ENCODE results near the gene CPE.

CPE gene

DNA sequence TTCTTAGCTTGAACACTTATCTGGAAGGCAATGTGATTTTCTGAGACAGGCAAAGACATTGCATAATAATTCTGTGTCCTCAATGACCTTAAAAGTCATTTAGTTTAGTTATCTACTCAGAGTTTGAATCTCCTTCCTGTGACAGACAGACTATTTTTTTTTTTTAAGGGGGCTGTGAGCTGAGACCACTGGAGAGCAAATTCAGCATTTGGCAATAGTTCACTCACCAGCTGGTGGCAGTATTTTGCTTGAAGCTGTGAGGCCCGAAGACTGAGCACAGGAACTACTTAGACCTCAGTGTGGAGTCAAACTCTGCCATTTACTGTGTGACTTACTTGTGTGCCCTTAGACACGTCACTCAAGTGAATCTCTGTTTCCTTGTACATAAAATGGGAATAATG lies 22.9 kb upstream of the CPE start:
- no peaks in the 10 kb centered on the region for H3K9me2 ChIP-seq (replicated peaks; ENCODE audit: control insufficient read depth, low read length)
- H3K4me3 ChIP-seq (ENCODE audit: low read length), result no peak overlapping the region
- peaks cover 5% of the 10 kb centered on the region for H3K27me3 ChIP-seq (ENCODE audit: control insufficient read depth, low read length)
- no peak overlapping the region for H3K27ac ChIP-seq (ENCODE audit: low read depth, low read length)
- no peaks in the 10 kb centered on the region for H3K36me3 ChIP-seq (ENCODE audit: control insufficient read depth, low read length)
- H3K4me1 ChIP-seq (ENCODE audit: control insufficient read depth, low read length), result no peaks in the 10 kb centered on the region
- no peak overlapping the region for H3K4me2 ChIP-seq (ENCODE audit: low read length)
- no peaks in the 10 kb centered on the region for H3K79me2 ChIP-seq (ENCODE audit: control insufficient read depth, low read length)
- no peaks in the 10 kb centered on the region for H4K20me1 ChIP-seq (ENCODE audit: control insufficient read depth, insufficient read depth, low read depth, low read length)
- TF ChIP-seq EZH2phosphoT487 (IDR thresholded peaks at IDR 0.05; ENCODE audit: borderline replicate concordance, low read length) (no peak), CTCF (IDR thresholded peaks at IDR 0.05; ENCODE audit: low read depth, low read length, poor library complexity, severe bottlenecking) (peak; percentile 74)
- no peaks in the 10 kb centered on the region for H3K9me3 ChIP-seq (ENCODE audit: control insufficient read depth, insufficient read depth, low read length)
- H3F3A ChIP-seq (ENCODE audit: control insufficient read depth, insufficient read depth), result no peaks in the 10 kb centered on the region

GRCh38 chr4:165359506-165359905 lies 19.3 kb upstream of the CPE start:
- TF ChIP-seq CTCF (IDR thresholded peaks at IDR 0.05; ENCODE audit: low read depth, low read length, poor library complexity, severe bottlenecking) (no peak), EZH2phosphoT487 (IDR thresholded peaks at IDR 0.05; ENCODE audit: borderline replicate concordance, low read length) (no peak)
- Histone ChIP-seq H3K4me3 (ENCODE audit: low read length) (no peak overlapping the region), H3K27ac (ENCODE audit: low read depth, low read length) (no peak overlapping the region), H3K4me2 (ENCODE audit: low read length) (no peak overlapping the region), H3K79me2 (ENCODE audit: control insufficient read depth, low read length) (no peaks in the 10 kb centered on the region), H3K9me3 (ENCODE audit: control insufficient read depth, insufficient read depth, low read length) (no peaks in the 10 kb centered on the region), H3K4me1 (ENCODE audit: control insufficient read depth, low read length) (no peaks in the 10 kb centered on the region), H4K20me1 (ENCODE audit: control insufficient read depth, insufficient read depth, low read depth, low read length) (no peaks in the 10 kb centered on the region), H3F3A (ENCODE audit: control insufficient read depth, insufficient read depth) (no peaks in the 10 kb centered on the region), H3K36me3 (ENCODE audit: control insufficient read depth, low read length) (no peaks in the 10 kb centered on the region), H3K27me3 (ENCODE audit: control insufficient read depth, low read length) (peaks cover 15% of the 10 kb centered on the region), H3K9me2 (replicated peaks; ENCODE audit: control insufficient read depth, low read length) (no peaks in the 10 kb centered on the region)

DNA sequence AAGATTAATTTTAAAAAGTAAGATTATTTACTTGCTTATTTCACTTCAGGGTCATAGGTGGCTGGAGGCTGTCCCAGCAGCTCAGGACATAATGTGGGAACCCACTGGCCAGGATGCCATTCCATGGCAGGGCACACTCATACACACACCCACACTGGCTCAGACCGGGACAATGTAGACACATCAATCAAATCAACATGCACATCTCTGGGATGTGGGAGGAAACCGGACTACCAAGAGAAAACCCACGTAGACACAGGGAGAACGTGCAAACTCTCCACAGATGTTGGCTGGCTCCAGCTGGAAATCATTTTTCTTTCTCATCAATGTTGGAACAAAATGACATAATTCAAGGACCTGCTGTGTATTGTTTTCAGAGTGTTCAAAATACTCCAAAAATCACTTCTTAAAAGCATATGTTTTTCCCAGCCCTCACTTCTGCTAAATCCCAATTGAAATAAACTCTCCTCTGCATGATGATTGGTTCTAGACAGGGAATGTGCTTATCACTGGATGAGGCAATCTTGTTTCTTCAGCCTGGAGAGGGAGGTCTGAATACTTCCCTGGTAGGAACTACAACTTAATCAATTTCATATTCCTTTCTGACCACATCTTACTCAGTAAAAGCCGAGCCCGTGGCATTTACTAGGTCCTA lies 18.6 kb upstream of the CPE start:
- TF ChIP-seq EZH2phosphoT487 (IDR thresholded peaks at IDR 0.05; ENCODE audit: borderline replicate concordance, low read length), result no peak
- Histone ChIP-seq H3K4me3 (ENCODE audit: low read length) (no peak overlapping the region), H3K9me3 (ENCODE audit: control insufficient read depth, insufficient read depth, low read length) (no peaks in the 10 kb centered on the region), H3K27ac (ENCODE audit: low read depth, low read length) (no peak overlapping the region), H4K20me1 (ENCODE audit: control insufficient read depth, insufficient read depth, low read depth, low read length) (no peaks in the 10 kb centered on the region), H3K27me3 (ENCODE audit: control insufficient read depth, low read length) (peaks cover 15% of the 10 kb centered on the region), H3K36me3 (ENCODE audit: control insufficient read depth, low read length) (no peaks in the 10 kb centered on the region), H3K4me1 (ENCODE audit: control insufficient read depth, low read length) (no peaks in the 10 kb centered on the region), H3F3A (ENCODE audit: control insufficient read depth, insufficient read depth) (no peaks in the 10 kb centered on the region), H3K9me2 (replicated peaks; ENCODE audit: control insufficient read depth, low read length) (no peaks in the 10 kb centered on the region), H3K79me2 (ENCODE audit: control insufficient read depth, low read length) (no peaks in the 10 kb centered on the region), H3K4me2 (ENCODE audit: low read length) (no peak overlapping the region)

GRCh38 chr4:165360985-165361670 lies 17.7 kb upstream of the CPE start:
- TF ChIP-seq CTCF (IDR thresholded peaks at IDR 0.05; ENCODE audit: low read depth, low read length, poor library complexity, severe bottlenecking) (no peak), EZH2phosphoT487 (IDR thresholded peaks at IDR 0.05; ENCODE audit: borderline replicate concordance, low read length) (no peak)
- Histone ChIP-seq H3K4me3 (ENCODE audit: low read length) (no peak overlapping the region), H3K27ac (ENCODE audit: low read depth, low read length) (no peak overlapping the region), H3K36me3 (ENCODE audit: control insufficient read depth, low read length) (no peaks in the 10 kb centered on the region), H3K9me3 (ENCODE audit: control insufficient read depth, insufficient read depth, low read length) (no peaks in the 10 kb centered on the region), H3K9me2 (replicated peaks; ENCODE audit: control insufficient read depth, low read length) (no peaks in the 10 kb centered on the region), H3K4me2 (ENCODE audit: low read length) (no peak overlapping the region), H3F3A (ENCODE audit: control insufficient read depth, insufficient read depth) (no peaks in the 10 kb centered on the region), H3K4me1 (ENCODE audit: control insufficient read depth, low read length) (no peaks in the 10 kb centered on the region), H4K20me1 (ENCODE audit: control insufficient read depth, insufficient read depth, low read depth, low read length) (no peaks in the 10 kb centered on the region), H3K79me2 (ENCODE audit: control insufficient read depth, low read length) (no peaks in the 10 kb centered on the region), H3K27me3 (ENCODE audit: control insufficient read depth, low read length) (peaks cover 15% of the 10 kb centered on the region)
